Measurements from ENCODE around the gene RABEPK.
"Not testable (repeated sequence)": the region's sequence is repeated elsewhere in the genome, so short reads cannot be mapped to it uniquely, and the experiment has no call there.

RABEPK gene

DNA sequence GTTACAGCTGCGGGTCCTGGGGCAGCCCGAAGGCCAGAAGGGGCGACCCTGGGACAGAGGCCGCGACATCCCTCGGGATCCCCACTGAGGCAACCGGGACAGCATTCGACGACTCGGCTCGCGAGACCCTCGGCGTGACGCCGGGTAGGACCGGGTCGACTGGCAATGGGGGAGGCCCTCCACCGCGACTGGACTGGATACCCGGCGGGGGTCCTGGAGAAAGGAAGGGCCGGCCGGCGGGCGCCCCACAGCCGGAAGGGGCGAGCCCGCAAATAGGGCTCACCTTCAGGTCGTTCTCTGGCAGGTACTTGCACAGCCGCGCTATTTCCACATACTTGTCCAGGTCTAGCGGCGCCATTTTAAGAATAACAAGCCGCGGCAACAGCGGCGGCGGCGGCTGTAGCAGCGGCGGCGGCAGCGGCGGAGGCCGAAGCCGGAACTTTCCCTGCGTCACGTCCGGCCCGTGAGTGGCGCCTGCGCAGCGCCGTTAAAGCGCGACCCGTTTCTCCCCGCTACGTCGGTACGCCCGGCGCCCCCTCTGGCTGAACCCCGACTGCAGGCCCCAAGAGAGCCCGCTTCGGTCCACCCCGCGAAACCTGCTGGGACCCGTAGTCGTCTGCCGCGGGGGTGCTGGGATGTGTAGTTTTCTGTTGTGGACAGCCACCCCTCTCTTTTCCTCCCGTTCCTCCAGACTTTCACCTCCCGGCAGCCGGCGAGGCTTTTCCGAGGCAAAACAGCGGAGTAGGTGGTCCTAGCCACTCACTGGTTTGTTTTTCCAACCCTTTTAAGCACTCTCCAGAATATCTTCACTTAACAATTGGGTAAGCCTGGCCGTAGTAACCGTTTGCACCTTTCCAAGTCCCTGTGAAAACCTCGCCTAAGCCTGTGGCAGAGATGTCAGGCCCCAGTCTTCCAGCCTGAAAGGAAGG is 10.7 kb upstream of the RABEPK start, which contains the start of gene PPP6C:
TSS of gene PPP6C (minus strand) at position 443 of the 929 bp plus-strand sequence. CDS start at position 358, 85 bp downstream.
- H3K4me1 ChIP-seq (ENCODE audit: insufficient read depth, low read length, poor library complexity, severe bottlenecking), result peaks cover 22% of the 10 kb centered on the region
- H3F3A ChIP-seq (ENCODE audit: low read depth), result no peaks in the 10 kb centered on the region
- no peaks in the 10 kb centered on the region for H3K9me3 ChIP-seq (ENCODE audit: insufficient read depth, low read depth, low read length)
- no peaks in the 10 kb centered on the region for H3K27me3 ChIP-seq (ENCODE audit: insufficient read depth, low read length, poor library complexity, severe bottlenecking)
- H2AFZ ChIP-seq (ENCODE audit: low read length), result peak within 1 kb of the TSS; percentile 98
- peak within 1 kb of the TSS; percentile 96 for H3K9ac ChIP-seq (ENCODE audit: low read depth, low read length, poor library complexity, severe bottlenecking)
- no peaks in the 10 kb centered on the region for H3K9me2 ChIP-seq (replicated peaks; ENCODE audit: low read depth, low read length)
- no peaks in the 10 kb centered on the region for H3K36me3 ChIP-seq (ENCODE audit: insufficient read depth, low read length)
- TF ChIP-seq, protein P1, sequence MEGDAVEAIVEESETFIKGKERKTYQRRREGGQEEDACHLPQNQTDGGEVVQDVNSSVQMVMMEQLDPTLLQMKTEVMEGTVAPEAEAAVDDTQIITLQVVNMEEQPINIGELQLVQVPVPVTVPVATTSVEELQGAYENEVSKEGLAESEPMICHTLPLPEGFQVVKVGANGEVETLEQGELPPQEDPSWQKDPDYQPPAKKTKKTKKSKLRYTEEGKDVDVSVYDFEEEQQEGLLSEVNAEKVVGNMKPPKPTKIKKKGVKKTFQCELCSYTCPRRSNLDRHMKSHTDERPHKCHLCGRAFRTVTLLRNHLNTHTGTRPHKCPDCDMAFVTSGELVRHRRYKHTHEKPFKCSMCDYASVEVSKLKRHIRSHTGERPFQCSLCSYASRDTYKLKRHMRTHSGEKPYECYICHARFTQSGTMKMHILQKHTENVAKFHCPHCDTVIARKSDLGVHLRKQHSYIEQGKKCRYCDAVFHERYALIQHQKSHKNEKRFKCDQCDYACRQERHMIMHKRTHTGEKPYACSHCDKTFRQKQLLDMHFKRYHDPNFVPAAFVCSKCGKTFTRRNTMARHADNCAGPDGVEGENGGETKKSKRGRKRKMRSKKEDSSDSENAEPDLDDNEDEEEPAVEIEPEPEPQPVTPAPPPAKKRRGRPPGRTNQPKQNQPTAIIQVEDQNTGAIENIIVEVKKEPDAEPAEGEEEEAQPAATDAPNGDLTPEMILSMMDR (conservative IDR thresholded peaks at IDR 0.05; ENCODE audit: low read length), result peak; percentile 60
- no peak for TF ChIP-seq EZH2phosphoT487 (IDR thresholded peaks at IDR 0.05; ENCODE audit: borderline replicate concordance)
- peak within 1 kb of the TSS; percentile 91 for H3K4me2 ChIP-seq (ENCODE audit: low read depth, low read length, poor library complexity, severe bottlenecking)
- peak within 1 kb of the TSS; percentile 95 for H3K4me3 ChIP-seq (ENCODE audit: low read length, poor library complexity, severe bottlenecking)
- H4K20me1 ChIP-seq (ENCODE audit: insufficient read depth, low read length, poor library complexity, severe bottlenecking), result peaks cover 30% of the 10 kb centered on the region
- peaks cover 60% of the 10 kb centered on the region for H3K79me2 ChIP-seq (ENCODE audit: insufficient read depth, low read length)

DNA sequence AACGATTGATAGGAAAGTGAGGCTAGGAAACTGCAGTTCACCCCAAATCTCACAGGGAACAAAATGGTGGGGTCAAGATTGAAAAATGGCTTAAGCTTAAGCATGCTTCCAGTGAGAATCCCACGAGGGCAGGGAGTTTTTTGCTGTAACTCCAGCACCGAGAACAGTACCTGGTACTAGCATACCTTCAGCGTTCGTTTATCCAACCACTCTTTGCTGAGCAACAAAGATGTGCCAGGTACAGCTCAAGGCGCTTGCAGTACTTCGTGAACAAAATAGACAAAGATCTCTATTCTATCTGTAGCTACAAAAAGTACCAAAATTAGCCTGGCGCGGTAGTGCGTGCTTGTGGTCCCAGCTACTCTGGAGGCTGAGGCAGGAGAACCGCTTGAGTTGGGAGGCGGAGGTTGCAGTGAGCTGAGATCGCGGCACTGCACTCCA is 10.0 kb upstream of the RABEPK start:
- H3K36me3 ChIP-seq (ENCODE audit: insufficient read depth, low read length), result no peaks in the 10 kb centered on the region
- no peaks in the 10 kb centered on the region for H3K9me2 ChIP-seq (replicated peaks; ENCODE audit: low read depth, low read length)
- no peak for TF ChIP-seq EZH2phosphoT487 (IDR thresholded peaks at IDR 0.05; ENCODE audit: borderline replicate concordance)
- TF ChIP-seq, protein P1 (conservative IDR thresholded peaks at IDR 0.05; ENCODE audit: low read length), result no peak
- H4K20me1 ChIP-seq (ENCODE audit: insufficient read depth, low read length, poor library complexity, severe bottlenecking), result peaks cover 30% of the 10 kb centered on the region
- H3F3A ChIP-seq (ENCODE audit: low read depth), result no peaks in the 10 kb centered on the region
- H2AFZ ChIP-seq (ENCODE audit: low read length), result peak overlapping the region; percentile 98
- H3K4me1 ChIP-seq (ENCODE audit: insufficient read depth, low read length, poor library complexity, severe bottlenecking), result peaks cover 25% of the 10 kb centered on the region
- H3K4me3 ChIP-seq (ENCODE audit: low read length, poor library complexity, severe bottlenecking), result peak overlapping the region; percentile 95
- H3K27me3 ChIP-seq (ENCODE audit: insufficient read depth, low read length, poor library complexity, severe bottlenecking), result no peaks in the 10 kb centered on the region
- peak overlapping the region; percentile 91 for H3K4me2 ChIP-seq (ENCODE audit: low read depth, low read length, poor library complexity, severe bottlenecking)
- no peaks in the 10 kb centered on the region for H3K9me3 ChIP-seq (ENCODE audit: insufficient read depth, low read depth, low read length)
- peaks cover 53% of the 10 kb centered on the region for H3K79me2 ChIP-seq (ENCODE audit: insufficient read depth, low read length)
- peak overlapping the region; percentile 96 for H3K9ac ChIP-seq (ENCODE audit: low read depth, low read length, poor library complexity, severe bottlenecking)

DNA sequence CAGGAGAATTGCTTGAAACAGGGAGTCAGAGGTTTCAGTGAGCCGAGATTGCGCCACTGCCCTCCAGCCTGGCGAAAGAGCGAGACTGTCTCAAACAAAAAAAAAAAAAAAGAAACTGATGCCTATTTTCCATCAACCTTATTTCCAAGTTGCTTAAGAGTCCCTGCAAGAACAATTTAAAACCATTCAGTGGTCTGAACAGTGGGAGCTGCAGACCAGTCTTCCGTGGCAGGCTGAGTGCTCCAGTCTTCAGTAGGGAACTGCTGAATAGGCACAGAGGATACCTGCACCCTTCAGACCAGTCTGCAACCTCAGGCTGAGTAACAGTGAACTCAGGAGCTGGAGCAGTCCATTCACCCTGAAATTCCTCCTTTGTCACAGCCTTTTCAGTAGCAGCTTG is 5.9 kb upstream of the RABEPK start:
- not testable (repeated sequence) for H4K20me1 ChIP-seq (ENCODE audit: insufficient read depth, low read length, poor library complexity, severe bottlenecking); H3K4me3 ChIP-seq (ENCODE audit: low read length, poor library complexity, severe bottlenecking); H3K9ac ChIP-seq (ENCODE audit: low read depth, low read length, poor library complexity, severe bottlenecking); H3K4me2 ChIP-seq (ENCODE audit: low read depth, low read length, poor library complexity, severe bottlenecking); H3K27me3 ChIP-seq (ENCODE audit: insufficient read depth, low read length, poor library complexity, severe bottlenecking); H3K9me3 ChIP-seq (ENCODE audit: insufficient read depth, low read depth, low read length); H2AFZ ChIP-seq (ENCODE audit: low read length); H3F3A ChIP-seq (ENCODE audit: low read depth); H3K9me2 ChIP-seq (replicated peaks; ENCODE audit: low read depth, low read length); H3K36me3 ChIP-seq (ENCODE audit: insufficient read depth, low read length)
- H3K79me2 ChIP-seq (ENCODE audit: insufficient read depth, low read length), result peaks cover 12% of the 10 kb centered on the region
- peaks cover 18% of the 10 kb centered on the region for H3K4me1 ChIP-seq (ENCODE audit: insufficient read depth, low read length, poor library complexity, severe bottlenecking)

DNA sequence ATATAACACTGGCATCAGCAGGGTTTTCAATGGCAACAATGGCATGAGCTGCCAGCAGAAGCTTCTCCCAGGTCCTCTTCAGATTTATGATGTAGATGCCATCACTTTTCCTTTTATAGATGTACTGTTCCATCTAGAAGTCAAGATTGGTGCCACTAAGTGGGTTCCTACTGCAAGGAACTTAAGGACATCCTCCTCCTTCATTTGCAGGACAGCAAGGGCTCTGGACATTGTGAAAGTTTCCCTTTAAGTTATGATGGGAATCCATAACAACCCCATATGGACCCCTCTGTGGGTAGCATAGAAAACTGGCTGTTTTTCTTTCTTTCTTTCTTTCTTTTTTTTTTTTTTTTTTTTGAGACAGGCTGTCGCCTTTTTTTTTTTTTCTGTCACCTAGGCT is 4.8 kb upstream of the RABEPK start:
- peaks cover 14% of the 10 kb centered on the region for H3K4me1 ChIP-seq (ENCODE audit: insufficient read depth, low read length, poor library complexity, severe bottlenecking)
- H3K36me3 ChIP-seq (ENCODE audit: insufficient read depth, low read length); H2AFZ ChIP-seq (ENCODE audit: low read length); H3K79me2 ChIP-seq (ENCODE audit: insufficient read depth, low read length); H4K20me1 ChIP-seq (ENCODE audit: insufficient read depth, low read length, poor library complexity, severe bottlenecking); H3F3A ChIP-seq (ENCODE audit: low read depth); H3K4me2 ChIP-seq (ENCODE audit: low read depth, low read length, poor library complexity, severe bottlenecking); H3K4me3 ChIP-seq (ENCODE audit: low read length, poor library complexity, severe bottlenecking); H3K27me3 ChIP-seq (ENCODE audit: insufficient read depth, low read length, poor library complexity, severe bottlenecking); H3K9ac ChIP-seq (ENCODE audit: low read depth, low read length, poor library complexity, severe bottlenecking); H3K9me3 ChIP-seq (ENCODE audit: insufficient read depth, low read depth, low read length); H3K9me2 ChIP-seq (replicated peaks; ENCODE audit: low read depth, low read length): not testable (repeated sequence)

Measured in Loucy (cell line).